Measurements from ENCODE around the gene GLIPR1L2. TPM values are rescaled to one million over a fixed set of nuclear protein-coding genes. Genes with fewer than 3 reads are reported as not detected.
A peak's percentile ranks its signal among the peaks of the same experiment; 100 is the strongest.
"Not testable (repeated sequence)": the region's sequence is repeated elsewhere in the genome, so short reads cannot be mapped to it uniquely, and the experiment has no call there.

GLIPR1L2 gene
- total RNA-seq = 1.1 TPM in 1 of 2 replicates, not detected in the other
- polyA plus RNA-seq = 0.86 and 0.92 TPM in 2 replicates

GRCh38 chr12:75390899-75391538 is at the start of gene GLIPR1L2:
GLIPR1L2 (plus strand) TSS chr12:75391089; CDS start chr12:75391117, 28 bp downstream.
- Histone ChIP-seq H3K9me2 (replicated peaks; ENCODE audit: insufficient read depth) (no peaks in the 10 kb centered on the region), H3K4me3 (peak within 1 kb of the TSS; percentile 28), H2AFZ (peak within 1 kb of the TSS; percentile 82), H3K4me2 (peak within 1 kb of the TSS; percentile 77), H3K4me1 (ENCODE audit: insufficient read depth) (no peaks in the 10 kb centered on the region), H3K27ac (peak within 1 kb of the TSS; percentile 76), H3K36me3 (replicated peaks; ENCODE audit: insufficient read depth, low read depth) (no peaks in the 10 kb centered on the region), H3K79me2 (no peaks in the 10 kb centered on the region), H3K9me3 (ENCODE audit: low read depth) (no peaks in the 10 kb centered on the region), H3K27me3 (no peaks in the 10 kb centered on the region), H4K20me1 (ENCODE audit: insufficient read depth, poor library complexity, severe bottlenecking) (no peaks in the 10 kb centered on the region)
- peak; percentile 97 for DNase-seq (ENCODE audit: low spot score)
- TF ChIP-seq EZH2phosphoT487 (IDR thresholded peaks at IDR 0.05; ENCODE audit: low read depth, severe bottlenecking, unreplicated experiment) (no peak), CTCF (IDR thresholded peaks at IDR 0.05; ENCODE audit: poor library complexity) (peak; percentile 83), EZH2 (IDR thresholded peaks at IDR 0.05; ENCODE audit: borderline replicate concordance) (no peak)
- 12% methylated on average over 36 of the region's 36 CpGs for WGBS (ENCODE audit: low lambda C conversion rate, missing lambda C conversion rate)

- no peaks in the 10 kb centered on the region for H3K27me3 ChIP-seq
- no peaks in the 10 kb centered on the region for H4K20me1 ChIP-seq (ENCODE audit: insufficient read depth, poor library complexity, severe bottlenecking)
- H3K9me3 ChIP-seq (ENCODE audit: low read depth) = no peaks in the 10 kb centered on the region
- no peak overlapping the region for H3K27ac ChIP-seq
- TF ChIP-seq CTCF (IDR thresholded peaks at IDR 0.05; ENCODE audit: poor library complexity) (no peak), EZH2phosphoT487 (IDR thresholded peaks at IDR 0.05; ENCODE audit: low read depth, severe bottlenecking, unreplicated experiment) (no peak), EZH2 (IDR thresholded peaks at IDR 0.05; ENCODE audit: borderline replicate concordance) (no peak)
- 92% methylated on average over 5 of the region's 5 CpGs for WGBS (ENCODE audit: low lambda C conversion rate, missing lambda C conversion rate)
- no peaks in the 10 kb centered on the region for H3K79me2 ChIP-seq
- no peak overlapping the region for H3K4me3 ChIP-seq
- no peaks in the 10 kb centered on the region for H3K4me1 ChIP-seq (ENCODE audit: insufficient read depth)
- no peak overlapping the region for H2AFZ ChIP-seq
- H3K36me3 ChIP-seq (replicated peaks; ENCODE audit: insufficient read depth, low read depth) = no peaks in the 10 kb centered on the region
- DNase-seq (ENCODE audit: low spot score) = no peak
- H3K4me2 ChIP-seq = no peak overlapping the region
- no peaks in the 10 kb centered on the region for H3K9me2 ChIP-seq (replicated peaks; ENCODE audit: insufficient read depth)
Measured at GRCh38 chr12:75341873-75342272, 49.0 kb upstream of the GLIPR1L2 start.

- Histone ChIP-seq H3K27ac (no peak overlapping the region), H2AFZ (no peak overlapping the region), H3K4me3 (no peak overlapping the region), H3K4me1 (ENCODE audit: insufficient read depth) (no peaks in the 10 kb centered on the region), H3K27me3 (no peaks in the 10 kb centered on the region), H3K79me2 (no peaks in the 10 kb centered on the region), H3K9me2 (replicated peaks; ENCODE audit: insufficient read depth) (no peaks in the 10 kb centered on the region), H3K9me3 (ENCODE audit: low read depth) (no peaks in the 10 kb centered on the region), H3K36me3 (replicated peaks; ENCODE audit: insufficient read depth, low read depth) (no peaks in the 10 kb centered on the region), H3K4me2 (no peak overlapping the region), H4K20me1 (ENCODE audit: insufficient read depth, poor library complexity, severe bottlenecking) (no peaks in the 10 kb centered on the region)
- 85% methylated on average over 2 of the region's 2 CpGs for WGBS (ENCODE audit: low lambda C conversion rate, missing lambda C conversion rate)
- no peak for TF ChIP-seq EZH2phosphoT487 (IDR thresholded peaks at IDR 0.05; ENCODE audit: low read depth, severe bottlenecking, unreplicated experiment)
- no peak for TF ChIP-seq CTCF (IDR thresholded peaks at IDR 0.05; ENCODE audit: poor library complexity)
- TF ChIP-seq EZH2 (IDR thresholded peaks at IDR 0.05; ENCODE audit: borderline replicate concordance) = no peak
- DNase-seq (ENCODE audit: low spot score) = no peak
Measured at GRCh38 chr12:75345531-75345930, 45.4 kb upstream of the GLIPR1L2 start.

GRCh38 chr12:75346215-75346614 is 44.7 kb upstream of the GLIPR1L2 start:
- 96% methylated on average over 6 of the region's 6 CpGs for WGBS (ENCODE audit: low lambda C conversion rate, missing lambda C conversion rate)
- not testable (repeated sequence) for H3K4me3 ChIP-seq; H3K9me2 ChIP-seq (replicated peaks; ENCODE audit: insufficient read depth); H4K20me1 ChIP-seq (ENCODE audit: insufficient read depth, poor library complexity, severe bottlenecking); H3K36me3 ChIP-seq (replicated peaks; ENCODE audit: insufficient read depth, low read depth); H3K27me3 ChIP-seq; H3K9me3 ChIP-seq (ENCODE audit: low read depth); DNase-seq (ENCODE audit: low spot score); H3K4me1 ChIP-seq (ENCODE audit: insufficient read depth); H3K27ac ChIP-seq; H3K79me2 ChIP-seq; H2AFZ ChIP-seq; H3K4me2 ChIP-seq

Data from hepatocyte (in vitro differentiated cells).